ENCODE data around the gene BCOR.

DNA sequence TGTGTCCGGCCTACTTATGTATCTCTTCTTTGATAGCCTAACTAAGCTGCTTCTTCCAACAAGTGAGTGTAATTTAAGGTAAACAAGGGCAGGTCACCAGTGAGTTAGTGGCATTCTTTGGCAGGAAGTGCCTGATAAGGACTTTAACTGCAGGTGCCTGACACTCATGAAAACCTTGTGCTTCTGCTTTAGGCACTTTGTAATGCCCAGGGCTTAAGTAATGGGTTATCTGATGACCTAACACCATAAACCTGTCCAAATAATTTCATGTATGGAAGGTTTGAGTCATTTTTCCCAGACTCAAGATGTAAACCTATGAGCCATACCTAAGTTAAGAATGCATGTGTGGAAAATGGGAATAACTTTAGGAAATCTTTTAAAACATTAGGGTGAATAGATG is 43.0 kb downstream of the BCOR start:
- TF ChIP-seq CTCF (conservative IDR thresholded peaks at IDR 0.05) (no peak), EZH2 (IDR thresholded peaks at IDR 0.05; ENCODE audit: low read depth) (no peak)

Data from PC-9 (cell line).